Stimulated activated CD4-positive, alpha-beta T cell treated with anti-CD3 and anti-CD28 coated beads, Interleukin-1b, Interleukin-23, amount 100 ng/mL, for 1 hour (primary cell): Measurements from ENCODE around the gene PCDHGA8.
"Not testable (repeated sequence)": the region's sequence is repeated elsewhere in the genome, so short reads cannot be mapped to it uniquely, and the experiment has no call there.

ENCODE experiments used
- DNase-seq, 2 donors: peaks; one replicate each; pipeline ENCODE4 v3.0.0-alpha.2; 2020; ENCODE audit warnings: low read depth in 2 of 2

The PCDHGA8 gene

GRCh38 chr5:141432308-141432707 lies 39.9 kb downstream of the PCDHGA8 start:
- not testable (repeated sequence) for DNase-seq

- DNase-seq = not testable (repeated sequence)
Measured at GRCh38 chr5:141432726-141433125, 40.3 kb downstream of the PCDHGA8 start.

- DNase-seq = no peak
Measured at GRCh38 chr5:141434006-141434405, 41.6 kb downstream of the PCDHGA8 start.

GRCh38 chr5:141437221-141437620 lies 44.8 kb downstream of the PCDHGA8 start:
- no peak for DNase-seq

GRCh38 chr5:141439411-141440141 lies 47.1 kb downstream of the PCDHGA8 start:
- no peak for DNase-seq

GRCh38 chr5:141440341-141440740 lies 47.9 kb downstream of the PCDHGA8 start:
- DNase-seq = no peak

GRCh38 chr5:141441571-141442170 lies 49.2 kb downstream of the PCDHGA8 start:
- no peak for DNase-seq
